Loucy (cell line): ENCODE measurements around the gene PPP4R2.

Experiments
- H2AFZ ChIP-seq: fragments of 200-600 bp; sonication (generic); 2 replicates; pipeline ENCODE4 v1.6.0; 2016; ENCODE audit warnings: antibody characterized with exemption, mild to moderate bottlenecking, low read length, moderate library complexity
- H3F3A ChIP-seq: fragments of 200-600 bp; 2 replicates; pipeline ENCODE4 v1.6.0; 2016; ENCODE audit warnings: antibody characterized with exemption, low read depth, mild to moderate bottlenecking
- H3K27me3 ChIP-seq: fragments of 200-600 bp; sonication (generic); 2 replicates; pipeline ENCODE4 v1.6.1; 2014; ENCODE audit warnings: low read length, mild to moderate bottlenecking; ENCODE audit not compliant: insufficient read depth, poor library complexity, severe bottlenecking
- H3K36me3 ChIP-seq: fragments of 200-600 bp; sonication (generic); 2 replicates; pipeline ENCODE4 v1.6.1; 2016; ENCODE audit warnings: low read length; ENCODE audit not compliant: insufficient read depth
- H3K4me1 ChIP-seq: fragments of 200-600 bp; sonication (generic); 2 replicates; pipeline ENCODE4 v1.5.1; 2014; ENCODE audit warnings: low read length, mild to moderate bottlenecking; ENCODE audit not compliant: insufficient read depth, poor library complexity, severe bottlenecking
- H3K4me2 ChIP-seq: fragments of 200-600 bp; sonication (generic); 2 replicates; pipeline ENCODE4 v1.6.0; 2014; ENCODE audit warnings: antibody characterized with exemption, low read length, low read depth, mild to moderate bottlenecking; ENCODE audit not compliant: poor library complexity, severe bottlenecking
- H3K4me3 ChIP-seq: fragments of 200-600 bp; sonication (generic); 2 replicates; pipeline ENCODE4 v1.5.1; 2014; ENCODE audit warnings: low read length, mild to moderate bottlenecking, mixed read lengths; ENCODE audit not compliant: poor library complexity, severe bottlenecking
- H3K79me2 ChIP-seq: fragments of 200-600 bp; sonication (generic); 2 replicates; pipeline ENCODE4 v1.6.1; 2014; ENCODE audit warnings: low read length; ENCODE audit not compliant: insufficient read depth
- H3K9ac ChIP-seq: fragments of 200-600 bp; sonication (generic); 2 replicates; pipeline ENCODE4 v1.6.0; 2014; ENCODE audit warnings: mild to moderate bottlenecking, low read depth, low read length, moderate library complexity; ENCODE audit not compliant: poor library complexity, severe bottlenecking
- H3K9me2 ChIP-seq: fragments of 200-600 bp; sonication (generic); replicated peaks from 2 replicates; pipeline ENCODE4 v1.6.1; 2016; ENCODE audit warnings: low read depth, low read length, mixed read lengths
- H3K9me3 ChIP-seq: fragments of 200-600 bp; sonication (generic); 2 replicates; pipeline ENCODE4 v1.6.1; 2014; ENCODE audit warnings: mild to moderate bottlenecking, antibody characterized with exemption, low read length, low read depth; ENCODE audit not compliant: insufficient read depth
- H4K20me1 ChIP-seq: fragments of 200-600 bp; sonication (generic); 2 replicates; pipeline ENCODE4 v1.6.0; 2014; ENCODE audit warnings: antibody characterized with exemption, low read length, mild to moderate bottlenecking; ENCODE audit not compliant: insufficient read depth, poor library complexity, severe bottlenecking
- CTCF ChIP-seq: fragments of 200-600 bp; sonication (generic); conservative IDR thresholded peaks from 2 replicates; pipeline ENCODE4 v1.5.1; 2014; ENCODE audit warnings: mild to moderate bottlenecking, antibody characterized with exemption, low read length
- EZH2phosphoT487 ChIP-seq: fragments of 200-600 bp; IDR thresholded peaks from 2 replicates; pipeline ENCODE4 v1.6.1; 2018; ENCODE audit warnings: antibody characterized with exemption, mild to moderate bottlenecking, moderate library complexity, borderline replicate concordance

The PPP4R2 gene

GRCh38 chr3:73069187-73069586 lies 72.6 kb downstream of the PPP4R2 start:
- Histone ChIP-seq H3K9me3 (no peaks in the 10 kb centered on the region), H3K27me3 (no peaks in the 10 kb centered on the region), H3K9me2 (no peaks in the 10 kb centered on the region), H3K36me3 (peaks cover 42% of the 10 kb centered on the region; the same call in 1 of the 2 replicates), H3K4me1 (peaks cover 3% of the 10 kb centered on the region), H4K20me1 (peaks cover 2% of the 10 kb centered on the region), H3K9ac (no peak overlapping the region), H3K79me2 (no peaks in the 10 kb centered on the region), H3K4me2 (no peak overlapping the region), H2AFZ (no peak overlapping the region), H3F3A (no peaks in the 10 kb centered on the region), H3K4me3 (no peak overlapping the region)
- no peak for TF ChIP-seq EZH2phosphoT487
- no peak for TF ChIP-seq CTCF

- H3K9ac ChIP-seq = no peak overlapping the region
- H3K36me3 ChIP-seq = peaks cover 35% of the 10 kb centered on the region; the same call in 1 of the 2 replicates
- no peak overlapping the region for H3K4me2 ChIP-seq
- H3K9me3 ChIP-seq = no peaks in the 10 kb centered on the region
- no peaks in the 10 kb centered on the region for H3K9me2 ChIP-seq
- no peaks in the 10 kb centered on the region for H4K20me1 ChIP-seq
- no peak overlapping the region for H2AFZ ChIP-seq
- peaks cover 3% of the 10 kb centered on the region for H3K4me1 ChIP-seq
- H3K4me3 ChIP-seq = no peak overlapping the region
- no peaks in the 10 kb centered on the region for H3K79me2 ChIP-seq
- no peaks in the 10 kb centered on the region for H3F3A ChIP-seq
- TF ChIP-seq EZH2phosphoT487 (no peak), CTCF (no peak)
- H3K27me3 ChIP-seq = no peaks in the 10 kb centered on the region
These were observed 73.3 kb downstream of the PPP4R2 start for GRCh38 chr3:73069775-73070444.

- Histone ChIP-seq H3K9me3 (no peaks in the 10 kb centered on the region), H3K27me3 (no peaks in the 10 kb centered on the region), H3K9me2 (no peaks in the 10 kb centered on the region), H3K79me2 (no peaks in the 10 kb centered on the region), H3K9ac (no peak overlapping the region), H2AFZ (no peak overlapping the region), H4K20me1 (no peaks in the 10 kb centered on the region), H3K36me3 (peaks cover 25% of the 10 kb centered on the region; the same call in 1 of the 2 replicates), H3F3A (no peaks in the 10 kb centered on the region), H3K4me2 (no peak overlapping the region), H3K4me3 (no peak overlapping the region), H3K4me1 (peaks cover 3% of the 10 kb centered on the region)
- no peak for TF ChIP-seq CTCF
- no peak for TF ChIP-seq EZH2phosphoT487
These were observed 74.3 kb downstream of the PPP4R2 start for GRCh38 chr3:73070675-73071575.
